ENCODE data around the gene ZNF655. TPM values are rescaled to one million over a fixed set of nuclear protein-coding genes. Genes with fewer than 3 reads are reported as not detected.
A peak's percentile ranks its signal among the peaks of the same experiment; 100 is the strongest.

Gene ZNF655
- total RNA-seq, 1 experiment from 2014 or later, result 40.4 TPM

- TF ChIP-seq GTF2I (CRISPR knock-in tag; conservative IDR thresholded peaks at IDR 0.05), result peak; percentile 89
- TF ChIP-seq IRF1 (CRISPR knock-in tag; IDR thresholded peaks at IDR 0.05), result no peak
- peak; percentile 96 for TF ChIP-seq ZNF121 (CRISPR knock-in tag; IDR thresholded peaks at IDR 0.05)
- 0 out of 2 replicates have a peak, but pooled peaks have one; percentile 0 for TF ChIP-seq PREB (CRISPR knock-in tag; IDR thresholded peaks at IDR 0.05; ENCODE audit: borderline replicate concordance)
- ATAC-seq (no peak), DNase-seq (ENCODE audit: low spot score) (no peak)
- Mint-ChIP-seq H3K27ac (peak overlapping the region; percentile 94), H3K36me3 (peaks cover 39% of the 10 kb centered on the region), H3K4me3 (peak overlapping the region; percentile 98), H3K4me1 (peaks cover 11% of the 10 kb centered on the region), H3K27me3 (ENCODE audit: low read depth) (no peaks in the 10 kb centered on the region), H3K9me3 (no peaks in the 10 kb centered on the region)
- ChIA-PET CTCF (interaction anchor here (0.6 to 3.7 kb wide), 6 partner anchors 21 to 385 kb away, joined by 3 to 16 read pairs (median 6); partner anchors contain the start of gene ZSCAN25), POLR2A (interaction anchor here (0.6 to 2.6 kb wide), 4 partner anchors 36 to 772 kb away, joined by 3 to 8 read pairs (median 3); partner anchors contain the start of genes BUD31, PDAP1 and ZNF394)
Measured at GRCh38 chr7:99559175-99559915, 903 bp downstream of the ZNF655 start.

- Mint-ChIP-seq H3K4me3 (peak overlapping the region; percentile 98; the same call in 1 of the 2 replicates), H3K4me1 (peaks cover 11% of the 10 kb centered on the region), H3K27me3 (ENCODE audit: low read depth) (no peaks in the 10 kb centered on the region), H3K36me3 (peaks cover 51% of the 10 kb centered on the region), H3K9me3 (no peaks in the 10 kb centered on the region), H3K27ac (peak overlapping the region; percentile 66; the same call in 1 of the 2 replicates)
- ATAC-seq, result no peak
- ChIA-PET CTCF (no interaction called here), POLR2A (no interaction called here)
- TF ChIP-seq CBFB (CRISPR knock-in tag; IDR thresholded peaks at IDR 0.05; ENCODE audit: low read depth), result no peak
- no peak for TF ChIP-seq CTCF (IDR thresholded peaks at IDR 0.05)
- no peak for TF ChIP-seq SP1 (CRISPR knock-in tag; conservative IDR thresholded peaks at IDR 0.05)
- TF ChIP-seq JUN (CRISPR knock-in tag; IDR thresholded peaks at IDR 0.05), result no peak
- TF ChIP-seq STAT6 (CRISPR knock-in tag; conservative IDR thresholded peaks at IDR 0.05; ENCODE audit: low read depth), result no peak
- TF ChIP-seq ZNF219 (CRISPR knock-in tag; IDR thresholded peaks at IDR 0.05; ENCODE audit: borderline replicate concordance), result no peak
- TF ChIP-seq ELF4 (CRISPR knock-in tag; IDR thresholded peaks at IDR 0.05; ENCODE audit: low read depth), result no peak
- TF ChIP-seq ATF1 (CRISPR knock-in tag; IDR thresholded peaks at IDR 0.05), result no peak
- DNase-seq (ENCODE audit: low spot score), result no peak
Measured at GRCh38 chr7:99560834-99561736, 2.6 kb downstream of the ZNF655 start.

- no peak for TF ChIP-seq ZNF512 (CRISPR knock-in tag; IDR thresholded peaks at IDR 0.05; ENCODE audit: borderline replicate concordance)
- TF ChIP-seq ESRRA (CRISPR knock-in tag; IDR thresholded peaks at IDR 0.05; ENCODE audit: borderline replicate concordance), result no peak
- TF ChIP-seq NFATC4 (CRISPR knock-in tag; IDR thresholded peaks at IDR 0.05), result no peak
- CTCF ChIA-PET, result no interaction called here
- no peak for ATAC-seq
- Mint-ChIP-seq H3K4me1 (peaks cover 11% of the 10 kb centered on the region), H3K27ac (no peak overlapping the region), H3K4me3 (no peak overlapping the region), H3K36me3 (peaks cover 53% of the 10 kb centered on the region), H3K27me3 (ENCODE audit: low read depth) (no peaks in the 10 kb centered on the region), H3K9me3 (no peaks in the 10 kb centered on the region)
- POLR2A ChIA-PET, result no interaction called here
- no peak for DNase-seq (ENCODE audit: low spot score)
Measured at GRCh38 chr7:99561737-99562051, 3.3 kb downstream of the ZNF655 start.

Measured in WTC11 (cell line).